GM23248 (cell line): ENCODE data around the gene RNF225. TPM values are rescaled to one million over a fixed set of nuclear protein-coding genes. Genes with fewer than 3 reads are reported as not detected.

Experiments
- DNase-seq: peaks from one replicate; pipeline ENCODE4 v3.0.0-alpha.2; 2015
- H2AFZ ChIP-seq: fragments of 200-600 bp; sonication (generic); 2 replicates; pipeline ENCODE4 v1.6.1; 2016; ENCODE audit warnings: antibody characterized with exemption
- H3F3A ChIP-seq: fragments of 200-600 bp; sonication (generic); 2 replicates; pipeline ENCODE4 v1.6.1; 2016; ENCODE audit warnings: mild to moderate bottlenecking, antibody characterized with exemption, mixed run types; ENCODE audit not compliant: insufficient read depth
- H3K27ac ChIP-seq: fragments of 200-600 bp; sonication (generic); 2 replicates; pipeline ENCODE4 v1.5.1; 2016; ENCODE audit warnings: mild to moderate bottlenecking
- H3K27me3 ChIP-seq: fragments of 200-600 bp; sonication (generic); replicated peaks from 2 replicates; pipeline ENCODE4 v1.6.1; 2016; ENCODE audit warnings: mild to moderate bottlenecking; ENCODE audit not compliant: insufficient read depth
- H3K36me3 ChIP-seq: fragments of 200-600 bp; sonication (generic); 2 replicates; pipeline ENCODE4 v1.6.1; 2016; ENCODE audit warnings: low read depth, mild to moderate bottlenecking
- H3K4me1 ChIP-seq: fragments of 200-600 bp; sonication (generic); 2 replicates; pipeline ENCODE4 v1.6.1; 2016; ENCODE audit warnings: mild to moderate bottlenecking; ENCODE audit not compliant: insufficient read depth
- H3K4me2 ChIP-seq: fragments of 200-600 bp; sonication (generic); one replicate; pipeline ENCODE4 v1.6.1; 2016; ENCODE audit warnings: mild to moderate bottlenecking; ENCODE audit not compliant: unreplicated experiment
- H3K4me3 ChIP-seq: fragments of 200-600 bp; sonication (generic); 2 replicates; pipeline ENCODE4 v1.5.1; 2016; ENCODE audit warnings: mild to moderate bottlenecking
- H3K79me2 ChIP-seq: fragments of 200-600 bp; sonication (generic); 2 replicates; pipeline ENCODE4 v1.6.1; 2016; ENCODE audit warnings: mild to moderate bottlenecking; ENCODE audit not compliant: insufficient read depth
- H3K9ac ChIP-seq: fragments of 200-600 bp; sonication (generic); 2 replicates; pipeline ENCODE4 v1.6.1; 2016; ENCODE audit warnings: mild to moderate bottlenecking
- H3K9me2 ChIP-seq: fragments of 200-600 bp; sonication (generic); 2 replicates; pipeline ENCODE4 v1.6.1; 2016; ENCODE audit warnings: mixed run types, mild to moderate bottlenecking, moderate library complexity; ENCODE audit not compliant: insufficient read depth
- H3K9me3 ChIP-seq: fragments of 200-600 bp; sonication (generic); one replicate; pipeline ENCODE4 v1.6.1; 2017; ENCODE audit warnings: low read depth
- H4K20me1 ChIP-seq: fragments of 200-600 bp; sonication (generic); 2 replicates; pipeline ENCODE4 v1.6.0; 2016; ENCODE audit not compliant: insufficient read depth
- EZH2 ChIP-seq: fragments of 200-600 bp; sonication (generic); IDR thresholded peaks from 2 replicates; pipeline ENCODE4 v1.6.1; 2018; ENCODE audit warnings: antibody characterized with exemption, mild to moderate bottlenecking; ENCODE audit not compliant: insufficient read depth, poor library complexity, severe bottlenecking
- EZH2phosphoT487 ChIP-seq: fragments of 200-600 bp; sonication (generic); IDR thresholded peaks from 2 replicates; pipeline ENCODE4 v1.6.1; 2018; ENCODE audit warnings: antibody characterized with exemption, moderate library complexity, mild to moderate bottlenecking, low read depth; ENCODE audit not compliant: insufficient read depth
- WGBS, 2 experiments: methylation state at CpG; one replicate each; pipeline ENCODE4 v1.1.6; 2015 to 2017; ENCODE audit warnings: low lambda C conversion rate in 2 of 2, low coverage in 1 of 2; ENCODE audit errors: missing lambda C conversion rate in 2 of 2; 5-methylcytosine and 5-hydroxymethylcytosine counted together
- in situ Hi-C: fragments of 300-500 bp; cut with MboI; formaldehyde crosslinking; loops from 2 replicates; pipeline ENCODE4 v1.15.0; 2020
- polyA plus RNA-seq: library from polyadenylated mRNA; unstranded; fragments of >200 nt; fragmentation: Nextera tagmentation; extraction: Ambion mirVana; gene quantifications from 2 replicates; pipeline ENCODE4 v1.2.1, GENCODE V29; 2016
- total RNA-seq: library from RNA; depleted of rRNA; stranded (reverse); fragments of >200 nt; shearing (Covaris generic); gene quantifications from 2 replicates; pipeline ENCODE4 v1.2.3, GENCODE V29; 2014

RNF225 gene
- total and polyA plus RNA-seq, 2 experiments from 2014 or later, result not detected

GRCh38 chr19:58382997-58383603 lies 12.4 kb upstream of the RNF225 start:
- Histone ChIP-seq H3K9me3 (no peaks in the 10 kb centered on the region), H2AFZ (no peak overlapping the region), H3K4me3 (no peak overlapping the region), H3K79me2 (peaks cover 58% of the 10 kb centered on the region), H3K9ac (no peak overlapping the region), H3K36me3 (peaks cover under 1% of the 10 kb centered on the region; the same call in 1 of the 2 replicates), H4K20me1 (no peaks in the 10 kb centered on the region), H3K4me1 (peaks cover 20% of the 10 kb centered on the region), H3K9me2 (no peaks in the 10 kb centered on the region), H3K4me2 (no peak overlapping the region), H3K27me3 (no peaks in the 10 kb centered on the region), H3K27ac (no peak overlapping the region), H3F3A (0 out of 2 replicates have a peak, but pooled peaks cover 5% of the 10 kb centered on the region)
- in situ Hi-C loops, result no loop called here
- 95 to 97% methylated on average over 6 of the region's 6 CpGs for WGBS, 2 experiments
- no peak for DNase-seq
- TF ChIP-seq EZH2 (no peak), EZH2phosphoT487 (no peak)

- H3K79me2 ChIP-seq, result peaks cover 61% of the 10 kb centered on the region
- TF ChIP-seq EZH2 (no peak), EZH2phosphoT487 (no peak)
- no peaks in the 10 kb centered on the region; the same call in 1 of the 2 replicates for H4K20me1 ChIP-seq
- no peaks in the 10 kb centered on the region for H3F3A ChIP-seq
- peak overlapping the region; percentile 98 for H3K9ac ChIP-seq
- peak overlapping the region; percentile 98 for H3K27ac ChIP-seq
- H3K36me3 ChIP-seq, result peaks cover 11% of the 10 kb centered on the region
- 81 to 84% methylated on average over 9 of the region's 9 CpGs for WGBS, 2 experiments
- peaks cover 21% of the 10 kb centered on the region for H3K4me1 ChIP-seq
- no peak overlapping the region for H2AFZ ChIP-seq
- H3K9me3 ChIP-seq, result no peaks in the 10 kb centered on the region
- H3K4me3 ChIP-seq, result peak overlapping the region; percentile 92
- no peak for DNase-seq
- no peaks in the 10 kb centered on the region for H3K27me3 ChIP-seq
- H3K4me2 ChIP-seq, result peak overlapping the region; percentile 89
- in situ Hi-C loops, result no loop called here
- H3K9me2 ChIP-seq, result no peaks in the 10 kb centered on the region
Measured at GRCh38 chr19:58385313-58385890, 10.1 kb upstream of the RNF225 start.

GRCh38 chr19:58385891-58386575 lies 9.4 kb upstream of the RNF225 start:
- Histone ChIP-seq H3K9me3 (no peaks in the 10 kb centered on the region), H3K27me3 (no peaks in the 10 kb centered on the region), H3K27ac (peak overlapping the region; percentile 98), H3F3A (peaks cover 6% of the 10 kb centered on the region; the same call in 1 of the 2 replicates), H3K36me3 (peaks cover 17% of the 10 kb centered on the region), H3K4me2 (peak overlapping the region; percentile 89), H4K20me1 (peaks cover 5% of the 10 kb centered on the region; the same call in 1 of the 2 replicates), H3K4me3 (peak overlapping the region; percentile 92), H3K9me2 (no peaks in the 10 kb centered on the region), H3K9ac (peak overlapping the region; percentile 98), H3K4me1 (peaks cover 21% of the 10 kb centered on the region), H2AFZ (peak overlapping the region; percentile 77), H3K79me2 (peaks cover 68% of the 10 kb centered on the region)
- 5 to 7% methylated on average over 36 of the region's 36 CpGs for WGBS, 2 experiments
- TF ChIP-seq EZH2phosphoT487 (no peak), EZH2 (no peak)
- DNase-seq, result peak; percentile 43
- in situ Hi-C loops, result no loop called here

GRCh38 chr19:58386576-58387337 lies 8.7 kb upstream of the RNF225 start, which contains the start of gene RPS5:
TSS of gene RPS5 (plus strand) at chr19:58387269. CDS start at chr19:58388138, 869 bp downstream.
- no peak for TF ChIP-seq EZH2
- TF ChIP-seq EZH2phosphoT487, result no peak
- peak within 1 kb of the TSS; percentile 98 for H3K9ac ChIP-seq
- peak within 1 kb of the TSS; percentile 77 for H2AFZ ChIP-seq
- peak within 1 kb of the TSS; percentile 92 for H3K4me3 ChIP-seq
- DNase-seq, result peak; percentile 100
- H3K9me3 ChIP-seq, result no peaks in the 10 kb centered on the region
- H3K4me1 ChIP-seq, result peaks cover 21% of the 10 kb centered on the region
- peak within 1 kb of the TSS; percentile 92 for H3K4me2 ChIP-seq
- peak within 1 kb of the TSS; percentile 98 for H3K27ac ChIP-seq
- H3K27me3 ChIP-seq, result no peaks in the 10 kb centered on the region
- peaks cover 69% of the 10 kb centered on the region for H3K79me2 ChIP-seq
- in situ Hi-C loops, result no loop called here
- peaks cover 10% of the 10 kb centered on the region for H3F3A ChIP-seq
- H4K20me1 ChIP-seq, result peaks cover 6% of the 10 kb centered on the region; the same call in 1 of the 2 replicates
- no peaks in the 10 kb centered on the region for H3K9me2 ChIP-seq
- peaks cover 18% of the 10 kb centered on the region for H3K36me3 ChIP-seq
- 0 to 1% methylated on average over 59 to 61 of the region's 64 CpGs for WGBS, 2 experiments
